Measurements from ENCODE around the gene PPME1.

The PPME1 gene

DNA sequence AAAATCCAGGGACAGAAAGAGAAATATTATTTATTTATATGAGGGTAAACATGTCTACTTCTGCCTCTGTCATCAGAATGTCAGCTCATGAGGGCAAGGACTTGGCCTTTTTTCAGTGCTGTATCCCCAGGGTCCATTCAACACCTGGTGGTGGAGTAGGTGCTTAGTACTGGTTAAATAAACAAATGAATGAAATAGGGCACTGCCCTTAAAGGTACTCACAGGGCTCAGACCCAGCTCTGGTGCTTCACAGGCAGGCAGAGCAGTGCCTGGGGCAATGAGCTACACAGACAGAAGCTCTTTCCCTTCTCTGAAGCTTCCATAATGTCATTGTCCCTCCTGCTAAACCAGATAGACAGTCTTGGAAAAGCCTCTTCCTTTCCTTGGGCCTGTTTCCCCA, 109.4 kb downstream of the PPME1 start:
- DNase-seq (ENCODE audit: low read depth, low spot score): no peak

DNA sequence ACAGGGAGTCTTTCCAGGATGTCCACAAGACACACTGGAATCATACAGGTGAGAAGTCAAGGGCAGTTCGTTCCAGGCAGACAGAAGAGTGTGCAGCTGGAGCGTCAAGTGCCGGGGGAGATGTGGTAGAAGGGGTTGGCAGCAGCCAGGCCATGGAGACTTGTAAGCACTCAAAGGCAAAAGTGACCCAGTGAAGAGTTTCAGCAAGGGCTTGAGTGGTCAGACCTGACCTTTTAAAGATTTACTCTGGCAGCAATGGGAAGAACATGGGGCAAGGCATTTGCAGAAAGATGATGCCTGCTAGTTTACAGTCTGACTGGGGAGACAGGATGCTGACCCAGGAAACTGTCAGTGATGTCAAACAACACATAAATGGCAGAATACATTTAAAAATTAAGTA, 111.3 kb downstream of the PPME1 start:
- DNase-seq (ENCODE audit: low read depth, low spot score): no peak

DNA sequence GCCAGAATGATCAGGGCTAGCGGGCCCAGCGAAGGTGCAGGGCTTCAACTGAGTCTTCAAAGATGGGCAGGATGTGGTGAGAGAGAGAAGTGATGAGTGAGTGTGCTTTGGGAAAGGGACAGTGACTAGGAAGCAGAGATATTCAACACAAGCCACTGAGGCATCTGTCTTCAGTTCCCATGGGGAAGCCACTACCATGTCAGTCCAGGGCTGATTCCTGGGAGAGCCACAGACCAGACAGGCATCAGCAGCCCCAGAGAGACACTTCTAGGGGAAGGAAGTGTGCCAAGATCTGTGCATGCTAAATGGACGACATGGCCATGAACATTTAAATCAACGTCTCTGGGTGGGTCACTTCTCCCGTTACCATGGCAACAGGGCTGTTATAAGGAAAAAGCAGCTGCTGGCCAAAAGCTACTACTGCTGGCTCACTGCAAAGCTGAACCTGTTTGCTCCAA, 111.9 kb downstream of the PPME1 start:
- DNase-seq (ENCODE audit: low read depth, low spot score): no peak

GRCh38 chr11:74283580-74284180, 112.6 kb downstream of the PPME1 start:
- DNase-seq (ENCODE audit: low read depth, low spot score): no peak

- DNase-seq (ENCODE audit: low read depth, low spot score): no peak
Observed at GRCh38 chr11:74284466-74284865, 113.4 kb downstream of the PPME1 start.

GRCh38 chr11:74288161-74288560, 117.1 kb downstream of the PPME1 start:
- no peak for DNase-seq (ENCODE audit: low read depth, low spot score)

- no peak for DNase-seq (ENCODE audit: low read depth, low spot score)
Observed at GRCh38 chr11:74288911-74289310, 117.8 kb downstream of the PPME1 start.

DNA sequence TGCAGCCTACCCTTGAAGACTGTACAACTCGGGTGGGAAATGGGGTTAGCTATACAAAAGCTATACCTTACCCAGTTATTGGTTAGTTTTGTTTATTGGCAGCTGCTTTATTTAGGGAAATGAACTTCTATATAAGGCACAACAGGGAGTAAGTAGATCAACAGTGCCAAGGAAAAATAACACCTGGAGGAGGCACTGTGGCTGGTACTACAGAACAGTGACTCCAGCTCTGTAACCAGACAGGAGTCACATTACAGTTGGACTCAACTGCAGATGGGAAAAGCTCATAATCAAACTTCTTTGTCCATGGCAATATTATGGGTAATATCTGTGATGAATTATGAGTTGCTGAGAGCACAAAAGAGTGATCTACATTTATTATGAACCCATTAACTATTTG, 126.4 kb downstream of the PPME1 start:
- no peak for DNase-seq (ENCODE audit: low read depth, low spot score)

- DNase-seq (ENCODE audit: low read depth, low spot score): no peak
Observed at GRCh38 chr11:74299015-74299414, 127.9 kb downstream of the PPME1 start.
